CD4-positive, alpha-beta T cell treated with Interleukin-17A for 1 hour (primary cell): ENCODE data around the gene PIN1.

ENCODE experiments used
- DNase-seq: peaks from one replicate; pipeline ENCODE4 v3.0.0-alpha.2; 2020

The PIN1 gene

GRCh38 chr19:9857076-9857721 is 22.1 kb downstream of the PIN1 start:
- no peak for DNase-seq

GRCh38 chr19:9857920-9858746 is 23.0 kb downstream of the PIN1 start:
- DNase-seq = peak; percentile 56

GRCh38 chr19:9858766-9859165 is 23.6 kb downstream of the PIN1 start:
- DNase-seq = no peak

- DNase-seq = no peak
Measured at GRCh38 chr19:9860407-9860806, 25.3 kb downstream of the PIN1 start.

GRCh38 chr19:9861503-9861902 is 26.4 kb downstream of the PIN1 start:
- no peak for DNase-seq

GRCh38 chr19:9862938-9863337 is 27.8 kb downstream of the PIN1 start:
- peak; percentile 23 for DNase-seq

- DNase-seq = no peak
Measured at GRCh38 chr19:9863759-9864158, 28.6 kb downstream of the PIN1 start.

GRCh38 chr19:9865732-9866501 is 30.8 kb downstream of the PIN1 start:
- peak; percentile 66 for DNase-seq

- no peak for DNase-seq
Measured at GRCh38 chr19:9868983-9869617, 34.0 kb downstream of the PIN1 start.

GRCh38 chr19:9871626-9872338 is 36.7 kb downstream of the PIN1 start:
- no peak for DNase-seq

GRCh38 chr19:9872618-9873242 is 37.6 kb downstream of the PIN1 start:
- DNase-seq = no peak

GRCh38 chr19:9875031-9875627 is 40.0 kb downstream of the PIN1 start:
- DNase-seq = no peak

- DNase-seq = no peak
Measured at GRCh38 chr19:9875796-9876195, 40.7 kb downstream of the PIN1 start.

GRCh38 chr19:9877780-9878510 is 42.8 kb downstream of the PIN1 start:
- no peak for DNase-seq

- DNase-seq = no peak
Measured at GRCh38 chr19:9878511-9879196, 43.5 kb downstream of the PIN1 start.

GRCh38 chr19:9881720-9882119 is 46.6 kb downstream of the PIN1 start:
- DNase-seq = no peak

GRCh38 chr19:9883231-9883758 is 48.2 kb downstream of the PIN1 start:
- no peak for DNase-seq

GRCh38 chr19:9883764-9884163 is 48.6 kb downstream of the PIN1 start:
- no peak for DNase-seq

- DNase-seq = no peak
Measured at GRCh38 chr19:9885077-9885552, 50.0 kb downstream of the PIN1 start.
